ENCODE results near the gene BIRC3.

GRCh38 chr11:102317099-102317767 is at the start of gene BIRC3:
- TF ChIP-seq, protein P1, sequence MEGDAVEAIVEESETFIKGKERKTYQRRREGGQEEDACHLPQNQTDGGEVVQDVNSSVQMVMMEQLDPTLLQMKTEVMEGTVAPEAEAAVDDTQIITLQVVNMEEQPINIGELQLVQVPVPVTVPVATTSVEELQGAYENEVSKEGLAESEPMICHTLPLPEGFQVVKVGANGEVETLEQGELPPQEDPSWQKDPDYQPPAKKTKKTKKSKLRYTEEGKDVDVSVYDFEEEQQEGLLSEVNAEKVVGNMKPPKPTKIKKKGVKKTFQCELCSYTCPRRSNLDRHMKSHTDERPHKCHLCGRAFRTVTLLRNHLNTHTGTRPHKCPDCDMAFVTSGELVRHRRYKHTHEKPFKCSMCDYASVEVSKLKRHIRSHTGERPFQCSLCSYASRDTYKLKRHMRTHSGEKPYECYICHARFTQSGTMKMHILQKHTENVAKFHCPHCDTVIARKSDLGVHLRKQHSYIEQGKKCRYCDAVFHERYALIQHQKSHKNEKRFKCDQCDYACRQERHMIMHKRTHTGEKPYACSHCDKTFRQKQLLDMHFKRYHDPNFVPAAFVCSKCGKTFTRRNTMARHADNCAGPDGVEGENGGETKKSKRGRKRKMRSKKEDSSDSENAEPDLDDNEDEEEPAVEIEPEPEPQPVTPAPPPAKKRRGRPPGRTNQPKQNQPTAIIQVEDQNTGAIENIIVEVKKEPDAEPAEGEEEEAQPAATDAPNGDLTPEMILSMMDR (IDR thresholded peaks at IDR 0.05) = peak; percentile 19 to 61 (median 37)
- TF ChIP-seq POLR2A (IDR thresholded peaks at IDR 0.05) = no peak
- peak; percentile 62 to 67 (median 66) for TF ChIP-seq POLR2AphosphoS5 (IDR thresholded peaks at IDR 0.05)

Measured in breast epithelium (tissue), 3 donors.